Measurements from ENCODE around the gene SLC16A8.

DNA sequence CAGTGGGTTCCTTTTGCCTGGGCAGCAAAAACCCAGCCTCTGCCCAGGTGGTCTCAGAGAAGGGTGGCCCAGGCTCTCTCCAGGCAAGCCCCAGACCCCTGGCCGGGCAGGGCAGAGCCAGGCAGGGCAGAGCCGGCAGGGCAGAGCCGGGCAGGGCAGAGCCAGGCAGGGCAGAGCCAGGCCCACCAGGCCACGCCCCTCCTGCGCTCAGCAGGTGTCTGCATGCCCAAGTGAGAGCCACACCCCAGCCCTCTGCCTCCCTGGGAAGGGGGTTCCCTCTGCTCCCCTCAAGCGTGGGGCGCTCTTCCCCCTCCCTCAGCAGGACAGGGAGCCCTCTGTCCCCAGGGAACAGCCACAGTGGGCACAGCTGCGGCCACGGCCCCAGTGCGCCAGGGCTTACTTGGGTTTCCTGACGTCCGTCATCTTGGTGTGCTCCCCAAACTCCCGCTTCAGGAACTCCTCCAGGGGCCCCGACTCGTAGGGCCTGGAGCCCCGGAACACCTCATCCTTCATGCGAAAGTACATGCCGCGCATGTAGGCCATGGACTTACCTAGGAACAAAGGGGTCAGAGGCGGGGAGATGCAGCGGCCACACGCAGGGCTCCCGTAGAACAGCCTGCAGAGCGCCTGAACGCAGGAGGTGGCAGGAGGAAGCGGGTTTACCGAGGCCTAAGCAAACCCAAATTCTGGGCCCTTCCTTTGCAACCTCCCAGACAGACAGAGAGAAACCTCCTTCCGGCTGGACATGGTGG is 36.6 kb upstream of the SLC16A8 start:
- TF ChIP-seq CTCF (IDR thresholded peaks at IDR 0.05; ENCODE audit: low read length): no peak
- no peak for TF ChIP-seq EZH2 (IDR thresholded peaks at IDR 0.05; ENCODE audit: borderline replicate concordance, low read length)

Measured in OCI-LY1 (cell line).